Stimulated activated CD8-positive, alpha-beta memory T cell treated with anti-CD3 and anti-CD28 coated beads, Interleukin-12 subunit alpha, Interleukin-12 subunit beta, amount 100 ng/mL, for 4 hours (primary cell): Measurements from ENCODE around the gene ABCD4.

Experiments
- DNase-seq: peaks from one replicate; pipeline ENCODE4 v3.0.0-alpha.2; 2020; ENCODE audit warnings: low read depth

The ABCD4 gene

GRCh38 chr14:74259513-74259912 is 43.2 kb downstream of the ABCD4 start:
- no peak for DNase-seq

- DNase-seq, result no peak
Observed at GRCh38 chr14:74258764-74259035, 44.0 kb downstream of the ABCD4 start.

GRCh38 chr14:74257941-74258763 is 44.6 kb downstream of the ABCD4 start:
- DNase-seq, result no peak

- peak; percentile 43 for DNase-seq
Observed at GRCh38 chr14:74257078-74257940, 45.4 kb downstream of the ABCD4 start.

GRCh38 chr14:74255281-74255680 is 47.5 kb downstream of the ABCD4 start:
- DNase-seq, result no peak

GRCh38 chr14:74249433-74250375 is 53.0 kb downstream of the ABCD4 start:
- DNase-seq, result no peak

GRCh38 chr14:74248017-74248416 is 54.7 kb downstream of the ABCD4 start:
- DNase-seq, result no peak

GRCh38 chr14:74246542-74246941 is 56.2 kb downstream of the ABCD4 start:
- DNase-seq, result no peak

- no peak for DNase-seq
Observed at GRCh38 chr14:74245292-74245691, 57.4 kb downstream of the ABCD4 start.

- DNase-seq, result no peak
Observed at GRCh38 chr14:74244115-74244514, 58.6 kb downstream of the ABCD4 start.

GRCh38 chr14:74243051-74243450 is 59.7 kb downstream of the ABCD4 start:
- no peak for DNase-seq

- no peak for DNase-seq
Observed at GRCh38 chr14:74242780-74243042, 60.0 kb downstream of the ABCD4 start.

- no peak for DNase-seq
Observed at GRCh38 chr14:74242021-74242779, 60.5 kb downstream of the ABCD4 start.

GRCh38 chr14:74241652-74242017 is 61.1 kb downstream of the ABCD4 start:
- no peak for DNase-seq

GRCh38 chr14:74240794-74241651 is 61.7 kb downstream of the ABCD4 start:
- DNase-seq, result no peak

GRCh38 chr14:74239848-74240793 is 62.6 kb downstream of the ABCD4 start:
- DNase-seq, result no peak

GRCh38 chr14:74238974-74239847 is 63.5 kb downstream of the ABCD4 start, which contains the start of gene VSX2:
Gene VSX2 (plus strand): TSS chr14:74239449. CDS start chr14:74239562, 113 bp downstream.
- DNase-seq, result no peak

- no peak for DNase-seq
Observed at GRCh38 chr14:74237441-74237840, 65.3 kb downstream of the ABCD4 start.
